Measurements from ENCODE around the gene DTX3.

The DTX3 gene

GRCh38 chr12:57609101-57609780 is 4.6 kb downstream of the DTX3 start:
- no peak for TF ChIP-seq CTCF (IDR thresholded peaks at IDR 0.05; ENCODE audit: extremely low read depth, missing control alignments)
- DNase-seq (ENCODE audit: low spot score) = peak; percentile 16

- DNase-seq (ENCODE audit: low spot score) = no peak
Observed at GRCh38 chr12:57609781-57610553, 5.3 kb downstream of the DTX3 start.

GRCh38 chr12:57610554-57611107 is 6.0 kb downstream of the DTX3 start:
- peak; percentile 55 for DNase-seq (ENCODE audit: low spot score)
- no peak for TF ChIP-seq CTCF (IDR thresholded peaks at IDR 0.05; ENCODE audit: extremely low read depth, missing control alignments)

More at GRCh38 chr12:57609781-57610553, 5.3 kb downstream of the DTX3 start:
- no peak for TF ChIP-seq CTCF (IDR thresholded peaks at IDR 0.05; ENCODE audit: extremely low read depth, missing control alignments)

GRCh38 chr12:57611108-57611826 is 6.6 kb downstream of the DTX3 start, which contains the start of gene ARHGEF25:
TSS of gene ARHGEF25 (plus strand) at chr12:57611435. CDS start at chr12:57611895, 460 bp downstream.
- peak; percentile 92 for DNase-seq (ENCODE audit: low spot score)
- TF ChIP-seq CTCF (IDR thresholded peaks at IDR 0.05; ENCODE audit: extremely low read depth, missing control alignments) = no peak

GRCh38 chr12:57611827-57612710 is 7.4 kb downstream of the DTX3 start:
- peak; percentile 32 for DNase-seq (ENCODE audit: low spot score)
- TF ChIP-seq CTCF (IDR thresholded peaks at IDR 0.05; ENCODE audit: extremely low read depth, missing control alignments) = no peak

GRCh38 chr12:57612711-57613426 is 8.2 kb downstream of the DTX3 start:
- peak; percentile 29 for DNase-seq (ENCODE audit: low spot score)
- TF ChIP-seq CTCF (IDR thresholded peaks at IDR 0.05; ENCODE audit: extremely low read depth, missing control alignments) = no peak
